ENCODE measurements around the gene GPC5. TPM values are rescaled to one million over a fixed set of nuclear protein-coding genes. Genes with fewer than 3 reads are reported as not detected.

GPC5 gene
- total and polyA plus RNA-seq, 2 donors (not counting 3 experiments of a cell fraction or from before 2014, with no cell fraction given) = 0.59 to 0.97 TPM

GRCh38 chr13:92436924-92437323, 1038.5 kb downstream of the GPC5 start:
- H3K9me1 ChIP-seq (replicated peaks; ENCODE audit: control insufficient read depth, extremely low read depth, insufficient read depth, low read length) = no peaks in the 10 kb centered on the region
- no peak for DNase-seq (ENCODE audit: low read depth, low spot score)
- no peak for FAIRE-seq
- H3K9ac ChIP-seq (replicated peaks; ENCODE audit: extremely low read depth, insufficient read depth, low read length) = no peak overlapping the region
- intact Hi-C loops (cut with micrococcal nuclease) (no loop called here), dilution Hi-C loops (cut with MboI; ENCODE audit: extremely low pct_ligation_motif_present, low sequenced_read_pairs) (no loop called here)
- H3K9me3 ChIP-seq (replicated peaks; ENCODE audit: control insufficient read depth, insufficient read depth, low read length) = peaks cover 4% of the 10 kb centered on the region
- H3K27me3 ChIP-seq (ENCODE audit: control insufficient read depth in 2 of 2, insufficient read depth in 2 of 2, low read length in 2 of 2) = no peaks in the 10 kb centered on the region
- TF ChIP-seq JUN (IDR thresholded peaks at IDR 0.05; ENCODE audit: borderline replicate concordance, insufficient read depth, insufficient read length, low read depth) = no peak
- TF ChIP-seq POLR2AphosphoS5 (IDR thresholded peaks at IDR 0.05; ENCODE audit: insufficient read depth, low read depth, low read length) = no peak
- TF ChIP-seq EZH2 (IDR thresholded peaks at IDR 0.05; ENCODE audit: borderline replicate concordance, low read depth, low read length, severe bottlenecking) = no peak
- TF ChIP-seq POLR2A (IDR thresholded peaks at IDR 0.05; ENCODE audit: low read depth, low read length) = no peak
- no peak for TF ChIP-seq FOS (IDR thresholded peaks at IDR 0.05; ENCODE audit: borderline replicate concordance, insufficient read depth, low read length)
- no peak for TF ChIP-seq GATA2 (IDR thresholded peaks at IDR 0.05; ENCODE audit: insufficient read depth, insufficient read length, low read depth, low read length)
- no peak for TF ChIP-seq CTCF (IDR thresholded peaks at IDR 0.05; ENCODE audit: extremely low read depth in 1 of 2, insufficient read depth in 1 of 2, low read depth in 1 of 2, low read length in 2 of 2)
- TF ChIP-seq MYC (IDR thresholded peaks at IDR 0.05; ENCODE audit: low read depth, low read length) = no peak
- no peak for TF ChIP-seq MAX (IDR thresholded peaks at IDR 0.05; ENCODE audit: insufficient read depth, insufficient read length)
- H3K36me3 ChIP-seq (ENCODE audit: control insufficient read depth in 2 of 2, extremely low read depth in 1 of 2, insufficient read depth in 2 of 2, low read length in 2 of 2) = no peaks in the 10 kb centered on the region
- ChIA-PET POLR2A (no interaction called here), CTCF (no interaction called here)
- no peak overlapping the region for H2AFZ ChIP-seq (ENCODE audit: low read depth, low read length)
- no TSS peak for BruUV-seq (replicated peaks)
- H3K27ac ChIP-seq (ENCODE audit: insufficient read depth, low read depth, low read length) = no peak overlapping the region
- H4K20me1 ChIP-seq (replicated peaks; ENCODE audit: control insufficient read depth, extremely low read depth, insufficient read depth, low read length) = no peaks in the 10 kb centered on the region
- no peak overlapping the region for H3K4me3 ChIP-seq (replicated peaks in 1 of 3; ENCODE audit: insufficient read depth in 1 of 3, low read depth in 1 of 3, low read length in 3 of 3)
- H3K4me1 ChIP-seq (ENCODE audit: control insufficient read depth, extremely low read depth, insufficient read depth, low read length) = no peaks in the 10 kb centered on the region
- no peak overlapping the region for H3K4me2 ChIP-seq (ENCODE audit: insufficient read depth, low read length)
- H3K79me2 ChIP-seq (ENCODE audit: control insufficient read depth, insufficient read depth, low read length) = no peaks in the 10 kb centered on the region

Measured in endothelial cell of umbilical vein (primary cell).